Suppressor macrophage treated with lipopolysaccharide for 1 hour (primary cell): ENCODE results near the gene ZNF354C.

ENCODE experiments used
- DNase-seq, 3 donors: peaks; one replicate each; pipeline ENCODE4 v3.0.0-alpha.2; 2020 to 2022

ZNF354C gene

DNA sequence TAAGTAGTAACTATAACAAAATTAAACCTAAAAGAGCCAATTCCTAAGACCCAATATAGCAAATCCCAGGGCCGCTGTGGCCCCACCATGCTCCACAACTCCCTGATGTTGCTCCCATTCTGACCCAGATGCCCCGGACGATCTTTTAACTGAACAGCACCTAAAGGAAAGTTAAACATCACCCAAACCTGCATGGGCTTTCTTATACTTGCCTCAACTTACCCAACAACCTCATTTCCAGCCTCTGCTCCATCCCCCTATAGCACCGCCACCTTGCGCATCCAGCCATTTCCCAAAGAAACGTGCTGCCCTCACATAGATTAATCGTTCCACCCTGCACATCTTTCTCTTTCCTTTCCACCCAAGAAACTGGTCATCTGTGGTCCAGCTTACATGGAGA lies 54.6 kb downstream of the ZNF354C start:
- no peak for DNase-seq

GRCh38 chr5:179115307-179115706 lies 55.1 kb downstream of the ZNF354C start:
- no peak for DNase-seq

DNA sequence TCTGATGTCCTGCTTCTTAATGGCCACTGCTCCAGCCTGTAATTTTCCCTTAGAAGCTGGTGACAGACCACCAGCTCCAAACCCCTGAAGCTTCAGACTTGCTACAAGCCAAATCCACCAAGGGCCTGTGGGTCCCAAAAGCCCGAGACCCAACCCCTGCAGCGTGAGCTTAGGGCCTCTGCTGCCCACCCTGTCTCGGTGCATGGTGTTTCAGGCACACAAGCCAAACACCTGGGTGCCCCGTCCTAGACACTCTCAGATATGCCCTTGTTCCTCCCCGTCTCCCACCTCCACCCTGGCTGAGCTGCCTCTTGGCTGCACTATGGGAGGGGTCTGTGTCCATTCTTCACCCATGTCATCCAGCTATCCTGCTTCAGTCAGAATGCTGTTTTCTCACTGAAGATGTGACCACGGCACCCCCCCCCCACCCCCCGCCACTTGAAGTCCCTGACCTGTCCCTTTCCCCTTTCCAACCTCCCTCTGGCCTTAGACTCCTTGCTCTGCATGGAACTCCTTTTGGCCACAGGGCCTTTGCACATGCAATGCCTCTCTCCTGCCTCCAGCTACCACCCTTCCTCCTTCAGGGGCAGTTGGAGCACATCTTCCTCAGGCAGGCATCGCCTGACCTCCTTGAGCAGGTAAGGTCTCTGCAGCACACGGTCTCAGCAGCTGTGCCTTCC lies 55.8 kb downstream of the ZNF354C start:
- no peak for DNase-seq

- no peak for DNase-seq
Measured at GRCh38 chr5:179118338-179118737, 58.2 kb downstream of the ZNF354C start.

DNA sequence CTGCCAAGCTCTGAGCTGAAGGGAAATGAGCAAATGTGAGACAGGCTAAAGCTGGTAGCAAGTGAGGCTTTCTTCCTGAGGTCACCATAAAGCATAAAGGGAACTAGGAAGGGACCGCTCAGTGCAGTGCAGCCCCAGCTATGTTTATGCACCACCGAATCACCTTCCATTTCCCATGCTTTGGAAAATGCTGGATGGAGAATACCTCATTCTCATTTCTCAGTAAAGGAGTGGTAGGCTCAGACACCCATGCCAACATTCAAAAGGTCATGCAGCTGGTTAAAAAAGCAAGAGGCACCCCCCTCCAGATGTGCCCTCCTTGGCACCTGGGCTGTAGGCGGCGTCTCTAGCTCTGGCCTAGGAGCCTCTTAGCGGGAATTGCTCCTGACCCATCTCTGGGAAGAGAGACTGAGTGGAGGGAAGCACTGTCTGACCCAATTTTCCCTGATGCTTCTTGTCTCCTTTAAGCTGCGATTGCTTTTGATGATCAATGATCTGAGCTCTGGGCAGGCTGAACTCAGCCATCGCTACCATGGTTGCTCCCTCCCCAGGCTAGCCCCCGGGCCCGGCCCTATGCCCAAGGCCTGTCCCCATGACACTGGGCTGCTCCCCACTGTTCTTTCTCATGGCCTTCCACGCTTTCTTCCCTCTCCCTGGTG lies 58.7 kb downstream of the ZNF354C start:
- DNase-seq = no peak

DNA sequence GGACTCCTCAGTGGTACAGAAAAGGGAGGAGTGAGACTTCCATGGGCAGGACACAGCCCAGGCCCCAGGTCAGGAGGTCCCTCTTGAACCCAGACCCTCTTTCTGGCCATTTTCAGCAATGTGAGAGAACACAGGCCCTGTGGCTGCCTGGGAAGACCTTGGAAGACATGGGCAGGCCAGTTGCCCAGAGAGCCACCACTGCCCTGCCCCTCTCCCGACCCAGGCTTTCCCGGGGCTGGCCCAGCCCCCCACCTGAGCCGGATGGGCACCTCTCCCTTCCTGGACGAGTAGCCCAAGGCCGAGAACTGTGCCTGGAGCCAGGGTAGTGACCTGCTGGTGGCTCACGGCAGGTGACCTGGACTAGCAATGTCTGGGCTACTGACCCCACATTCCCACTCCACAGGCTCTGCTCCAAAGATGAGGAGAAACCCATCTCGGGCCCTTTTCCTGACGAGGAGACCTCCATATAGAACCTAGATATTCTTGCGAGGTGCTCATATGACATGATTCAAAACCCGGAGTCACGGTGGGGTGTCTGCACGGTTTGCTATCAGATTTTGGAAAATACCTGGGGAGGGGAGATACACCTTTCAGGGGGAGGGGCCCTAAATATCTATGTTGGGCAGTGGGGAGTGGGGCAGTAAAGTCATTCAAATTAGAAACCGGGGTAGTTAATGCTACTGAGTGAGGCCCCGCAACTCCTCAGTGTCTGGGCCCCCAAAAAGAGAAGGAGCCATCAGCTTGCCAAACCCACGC lies 59.4 kb downstream of the ZNF354C start:
- no peak for DNase-seq

DNA sequence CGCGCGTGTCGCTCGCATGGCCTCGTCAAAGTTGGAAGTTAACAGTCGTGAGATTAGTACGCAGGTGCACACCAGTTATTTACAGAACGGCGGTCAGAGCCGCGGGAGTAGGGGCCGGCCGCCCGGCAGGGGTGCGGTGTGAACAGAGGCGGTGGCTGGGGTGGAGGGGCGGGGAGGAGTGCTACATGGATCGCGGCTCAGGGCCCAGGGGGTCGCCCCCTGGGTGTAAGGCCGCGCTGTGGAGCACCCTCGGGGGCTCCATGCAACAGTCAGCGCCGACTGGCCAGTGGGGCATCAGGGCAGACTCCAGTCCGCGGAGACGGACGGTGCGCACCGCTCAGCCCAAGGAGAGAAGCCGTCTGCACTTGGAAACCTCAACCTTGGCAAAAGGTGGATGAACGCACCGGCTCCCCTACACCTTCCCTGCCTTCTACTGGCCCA lies 60.3 kb downstream of the ZNF354C start:
- no peak for DNase-seq

- DNase-seq = no peak
Measured at GRCh38 chr5:179120951-179121666, 60.9 kb downstream of the ZNF354C start.

DNA sequence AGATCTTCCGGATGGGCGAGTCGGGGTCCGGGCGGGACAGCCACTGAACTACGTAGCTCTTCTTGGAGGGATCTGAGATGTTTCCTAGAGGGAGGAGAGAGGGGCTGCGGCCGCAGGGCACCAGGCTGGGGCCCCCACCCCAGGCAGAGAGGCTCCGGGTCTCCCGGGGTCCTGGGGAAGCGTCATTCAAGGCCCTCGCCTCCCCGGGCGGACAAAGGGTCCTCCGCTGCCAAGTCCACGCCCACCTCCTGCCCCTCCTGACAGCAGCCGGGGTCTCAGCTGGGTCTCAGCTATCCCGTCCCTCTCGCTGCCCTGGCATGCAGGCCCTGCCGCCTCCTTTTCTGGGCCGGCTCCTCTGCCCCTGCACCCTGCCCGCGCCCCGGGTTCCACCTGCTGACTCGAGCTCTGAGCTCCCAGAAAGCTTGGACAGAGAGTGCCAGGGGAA lies 61.5 kb downstream of the ZNF354C start:
- DNase-seq = no peak

GRCh38 chr5:179122411-179123108 lies 62.4 kb downstream of the ZNF354C start:
- DNase-seq = no peak

DNA sequence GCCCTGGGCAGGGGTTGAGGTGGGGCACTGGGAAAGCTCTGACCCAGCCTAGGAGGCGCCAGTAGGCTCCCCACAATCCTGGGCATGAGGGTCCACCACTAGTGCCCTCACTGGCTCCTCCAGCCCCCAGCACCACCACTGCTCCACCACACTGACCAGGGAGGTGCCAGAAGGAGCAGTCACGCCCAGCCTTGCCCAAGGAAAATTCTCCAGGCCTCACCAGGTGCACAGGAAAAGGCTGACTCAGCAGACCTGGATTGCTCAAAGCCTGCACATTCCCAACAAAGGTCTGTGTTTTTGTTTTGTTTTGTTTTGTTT lies 62.9 kb downstream of the ZNF354C start:
- DNase-seq = no peak

DNA sequence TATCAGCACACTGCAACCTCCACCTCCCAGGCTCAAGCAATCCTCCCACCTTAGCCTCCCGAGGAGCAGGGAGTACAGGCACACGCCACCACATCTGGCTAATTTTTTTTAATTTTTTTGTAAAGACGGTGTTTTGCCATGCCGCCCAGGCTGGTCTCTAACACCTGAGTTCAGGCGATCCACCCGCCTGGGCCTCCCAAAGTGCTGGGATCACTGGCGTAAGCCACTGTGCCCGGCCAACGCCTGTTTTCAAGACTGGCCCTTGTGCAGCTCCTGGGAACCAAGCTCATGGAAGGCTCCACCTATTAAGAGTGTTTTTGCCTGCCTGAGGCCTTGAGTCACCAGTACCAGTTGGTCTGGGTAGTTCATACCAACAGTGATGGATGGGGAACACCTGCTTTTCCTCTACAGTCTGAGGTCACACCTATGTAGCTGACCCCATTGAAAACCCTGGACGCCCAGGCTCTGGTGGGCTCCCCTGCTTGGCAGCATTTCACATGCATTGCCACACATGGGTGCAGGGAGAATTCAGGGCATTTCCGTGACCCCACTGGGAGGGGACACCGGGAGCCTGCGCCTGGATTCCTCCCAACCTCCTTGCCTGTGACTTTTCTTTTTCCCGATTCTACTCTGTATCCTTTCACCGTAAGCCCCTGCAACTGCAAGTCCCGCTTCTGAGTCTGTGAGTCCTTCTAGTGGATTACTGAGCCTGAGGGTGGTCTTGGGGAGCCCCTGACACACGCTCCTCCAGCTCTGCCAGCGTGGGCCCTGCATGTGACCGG lies 63.5 kb downstream of the ZNF354C start:
- no peak for DNase-seq

DNA sequence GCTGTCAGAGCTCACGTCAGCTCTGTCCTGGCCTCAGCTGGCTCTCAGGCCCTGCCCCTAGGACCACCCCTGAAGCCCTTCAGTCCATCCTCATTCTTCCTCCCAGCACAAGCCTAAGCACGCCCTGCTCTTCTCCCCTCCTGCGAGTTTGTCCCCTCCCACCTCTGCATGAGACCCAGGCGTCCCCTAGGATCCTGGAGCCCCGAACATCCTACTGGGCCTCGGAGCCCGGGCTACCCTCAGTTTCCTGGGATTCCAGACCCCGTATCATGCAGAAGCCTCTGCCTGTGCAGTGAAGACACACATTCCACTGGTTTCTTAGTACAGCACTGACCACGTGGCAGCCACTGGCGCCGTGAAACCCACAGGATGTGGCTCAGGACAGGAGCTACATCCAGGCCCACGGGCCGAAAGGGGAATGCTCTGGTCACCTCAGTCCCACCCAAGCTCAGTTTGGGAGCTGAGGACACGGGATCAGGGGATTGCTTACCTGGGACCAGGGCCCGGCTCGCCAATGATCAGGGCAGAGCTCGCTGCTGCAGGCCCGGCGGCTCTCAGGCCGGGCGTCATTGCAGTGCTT lies 64.2 kb downstream of the ZNF354C start:
- DNase-seq = no peak

DNA sequence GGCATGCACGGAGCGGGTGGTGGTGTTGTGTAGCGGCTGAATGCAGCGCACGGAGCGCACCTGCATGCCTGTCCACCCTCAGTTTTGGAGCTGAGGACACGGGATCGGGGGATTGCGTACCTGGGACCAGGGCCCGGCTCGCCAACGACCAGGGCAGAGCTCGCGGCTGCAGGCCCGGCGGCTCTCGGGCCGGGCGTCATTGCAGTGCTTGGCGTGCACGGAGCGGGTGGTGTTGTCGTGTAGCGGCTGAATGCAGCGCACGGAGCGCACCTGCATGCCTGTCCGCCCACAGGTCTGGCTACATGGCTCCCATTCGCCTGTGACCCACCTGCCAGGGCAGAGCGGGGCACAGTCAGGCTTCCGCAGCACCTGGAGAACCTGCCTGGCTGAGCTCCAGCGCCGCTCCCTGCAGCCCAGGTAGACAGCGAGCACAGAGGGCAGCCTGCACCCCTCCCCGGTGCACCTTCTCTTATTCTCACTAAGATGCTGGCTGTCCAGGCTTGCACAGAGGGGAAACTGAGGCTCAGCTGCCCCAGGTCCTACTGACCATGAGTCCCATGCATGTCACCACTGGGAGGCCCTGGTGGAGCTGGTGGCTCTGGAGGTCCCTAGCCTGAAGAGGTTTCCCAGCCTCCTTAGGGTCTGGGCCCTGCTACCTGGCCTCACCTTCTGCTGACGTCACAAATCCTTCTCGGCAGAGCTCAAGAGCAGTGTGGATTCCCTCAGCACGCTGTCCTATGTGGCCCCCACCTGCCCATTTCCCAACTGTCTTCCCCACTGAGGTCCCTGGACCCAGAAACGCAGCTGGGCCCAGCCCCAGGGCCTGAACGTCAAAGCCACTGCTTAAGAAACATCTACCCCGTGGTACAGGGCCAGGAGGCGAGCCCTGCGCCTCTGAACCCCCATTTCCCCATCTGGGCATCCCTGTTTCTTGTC lies 64.9 kb downstream of the ZNF354C start:
- no peak for DNase-seq

GRCh38 chr5:179125789-179126505 lies 65.8 kb downstream of the ZNF354C start:
- DNase-seq = no peak

- no peak for DNase-seq
Measured at GRCh38 chr5:179126506-179126991, 66.4 kb downstream of the ZNF354C start.

GRCh38 chr5:179127136-179128040 lies 67.2 kb downstream of the ZNF354C start:
- no peak for DNase-seq

DNA sequence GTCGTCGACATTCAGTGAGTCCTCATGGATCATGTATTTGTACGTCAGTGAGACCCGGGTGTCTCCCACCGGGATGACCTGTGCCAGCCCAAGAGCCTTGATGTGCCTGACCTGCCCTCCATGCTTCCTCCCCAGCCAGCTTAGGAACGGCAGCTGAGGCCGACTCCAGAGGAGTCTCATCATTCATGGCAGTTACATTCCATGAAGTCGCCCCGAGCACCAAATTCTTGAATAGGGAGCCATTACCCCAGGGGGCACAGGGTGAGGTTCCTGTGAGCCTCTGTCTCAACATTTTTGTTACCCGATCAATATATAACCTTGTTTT lies 67.8 kb downstream of the ZNF354C start:
- DNase-seq = no peak

- no peak for DNase-seq
Measured at GRCh38 chr5:179128976-179129375, 68.8 kb downstream of the ZNF354C start.
